Heart right ventricle (tissue), 16 donors: Measurements from ENCODE around the gene ZMYND12. TPM values are rescaled to one million over a fixed set of nuclear protein-coding genes. Genes with fewer than 3 reads are reported as not detected.

Experiments
- ATAC-seq, 8 donors: fragments of 200-7000 bp; cut with Tn5 transposase; one replicate each; pipeline ENCODE4 v1.9.1; 2020; ENCODE audit warnings: mild to moderate bottlenecking in 8 of 8, moderate library complexity in 8 of 8, moderate number of reproducible peaks in 1 of 8
- DNase-seq, 2 donors: peaks; one replicate each; pipeline ENCODE4 v3.0.0-alpha.2; 2020
- H3K27ac ChIP-seq, 10 donors: fragments of 200-600 bp; sonication (generic) in 2 of 10; one replicate each; pipeline versions ENCODE4 v1.5.0 to v1.8.0; 2020 to 2022; ENCODE audit warnings: mild to moderate bottlenecking in 3 of 10
- H3K27me3 ChIP-seq, 7 donors: fragments of 200-600 bp; one replicate each; pipeline ENCODE4 v1.8.0; 2021 to 2022; ENCODE audit warnings: mild to moderate bottlenecking in 2 of 7
- H3K36me3 ChIP-seq, 9 donors: fragments of 200-600 bp; sonication (generic) in 1 of 9; one replicate each; pipeline versions ENCODE4 v1.5.0 to v1.8.0; 2020 to 2022; ENCODE audit warnings: mild to moderate bottlenecking in 2 of 9
- H3K4me1 ChIP-seq, 9 donors: fragments of 200-600 bp; sonication (generic) in 1 of 9; one replicate each; pipeline versions ENCODE4 v1.5.0 to v1.8.0; 2020 to 2022; ENCODE audit warnings: mild to moderate bottlenecking in 4 of 9
- H3K4me3 ChIP-seq, 10 donors: fragments of 200-600 bp; sonication (generic) in 2 of 10; one replicate each; pipeline versions ENCODE4 v1.5.0 to v1.8.0; 2020 to 2022; ENCODE audit warnings: mild to moderate bottlenecking in 7 of 10, moderate library complexity in 2 of 10
- H3K9me3 ChIP-seq, 11 donors: fragments of 200-600 bp in 10 of 11; sonication (generic) in 2 of 11; one replicate each; pipeline versions ENCODE4 v1.5.0 to v1.8.0; 2013 to 2022; ENCODE audit warnings: mild to moderate bottlenecking in 2 of 11, control low read depth in 1 of 11, moderate library complexity in 1 of 11
- CTCF ChIP-seq, 9 donors: fragments of 200-600 bp; sonication (generic) in 2 of 9; IDR thresholded peaks; one replicate each; pipeline versions ENCODE4 v1.5.0 to v1.8.0; 2021 to 2022; ENCODE audit warnings: antibody characterized with exemption in 9 of 9, mild to moderate bottlenecking in 5 of 9, moderate library complexity in 1 of 9
- WGBS, 2 donors: extraction: QIAGEN DNeasy Blood & Tissue Kit; methylation state at CpG; one replicate each; pipeline ENCODE4 v1.1.7; 2013; ENCODE audit warnings: inconsistent platforms in 1 of 2; 5-methylcytosine and 5-hydroxymethylcytosine counted together
- intact Hi-C, 10 donors: fragments of 100-400 bp; cut with DNase I; formaldehyde crosslinking; loops; one replicate each; pipeline versions ENCODE4 v1.11.1 to v1.14.2; 2022
- polyA plus RNA-seq, 2 donors: library from polyadenylated mRNA; stranded (reverse); fragments of 200-250 nt; gene quantifications; one replicate each; pipeline ENCODE4 v1.2.3, GENCODE V29; 2013
- total RNA-seq, 10 donors: library from RNA; stranded (reverse); fragmentation: NEBNext Ultra II Directional in 3 of 10; extraction: Animal tissue kit (Norgen Biotek cat#: 25700) in 3 of 10; gene quantifications; one replicate each; pipeline versions ENCODE4 v1.2.1 to v1.2.4, GENCODE V29; 2021 to 2023
- donor health status: Arrhythmogenic right ventricular cardiomyopathy.
- donor health status: ischemic (EF 13 %, LVEDD 7.1; RV severe dilation, severe dysfunction).
- donor health status: healthy with polysubstance abuse.
- donor health status: DM: no; HTN: yes; CAD: no.
- donor health status: DM: no; HTN: no; CAD: no.
- donor health status: ischemic (EF 25% LVEDD 6.9; RV normal size, moderate dysfunction).
- donor health status: ischemic (EF 25% LVEDD 5.7; RV mildly dilated, moderate dysfunction).
- donor health status: healthy.
- donor health status: DM: yes; HTN: yes; CAD: no.
- donor health status: Ischemic cardiomyopathy.
- donor health status: ischemic (EF 35%, LVEDD 5.7; RV mildly dilated, moderate dysfunction).
- donor health status: nonischemic (EF 11% LVEDD 7.7; RV severe dilation, severe dysfunction).
- donor health status: DM: yes; HTN: yes; CAD: no.
- donor health status: PGD.
- donor health status: ischemic (EF 29% LVEDD 5.4; RV normal size, mild dysfunction).
- donor health status: nonischemic (EF 23%, LVEDD 6.1; RV moderate dilation, normal function).

ZMYND12 gene
- total and polyA plus RNA-seq, 12 donors = 0.38 to 5.9 (median 2.2) TPM

GRCh38 chr1:42456754-42457089, 900 bp upstream of the ZMYND12 start:
- peak overlapping the region; percentile 78 to 96 (median 86) for H3K4me3 ChIP-seq
- 1 to 2% methylated on average over 23 of the region's 23 CpGs for WGBS, 2 donors
- intact Hi-C loops = loop anchor here in 6 of 10 donors (2.0 to 10.0 kb wide), 3 partner anchors 119 to 122 kb away; partner anchors contain the start of gene FOXJ3 (in 6 of the 6)
- H3K9me3 ChIP-seq = no peaks in the 10 kb centered on the region
- DNase-seq (peak in 1 of 2 donors; percentile 28), ATAC-seq (peak; percentile 53 to 79 (median 69))
- TF ChIP-seq CTCF (IDR thresholded peaks at IDR 0.05) = no peak
- H3K36me3 ChIP-seq = peaks cover 0 to 43% (median 17%) of the 10 kb centered on the region in 9 donors
- peaks cover 7 to 30% (median 21%) of the 10 kb centered on the region in 9 donors for H3K4me1 ChIP-seq
- peak overlapping the region; percentile 92 to 99 (median 95) for H3K27ac ChIP-seq
- H3K27me3 ChIP-seq = no peaks in the 10 kb centered on the region

- no peak for ATAC-seq
- intact Hi-C loops = loop anchor here in 4 of 10 donors (10.0 kb wide), 1 partner anchor 120 kb away; the partner anchor contains the start of gene FOXJ3 (in 4 of the 4)
- TF ChIP-seq CTCF (IDR thresholded peaks at IDR 0.05) = no peak
- H3K4me3 ChIP-seq = no peak overlapping the region
- no peak for DNase-seq
- H3K27ac ChIP-seq = no peak overlapping the region
- H3K9me3 ChIP-seq = no peaks in the 10 kb centered on the region
- peaks cover 7 to 30% (median 21%) of the 10 kb centered on the region in 9 donors for H3K4me1 ChIP-seq
- 93 to 96% methylated on average over 5 of the region's 5 CpGs for WGBS, 2 donors
- H3K36me3 ChIP-seq = peaks cover 0 to 21% (median 5%) of the 10 kb centered on the region in 9 donors
- H3K27me3 ChIP-seq = no peaks in the 10 kb centered on the region
These were observed 1.4 kb downstream of the ZMYND12 start for GRCh38 chr1:42454403-42454802.

DNA sequence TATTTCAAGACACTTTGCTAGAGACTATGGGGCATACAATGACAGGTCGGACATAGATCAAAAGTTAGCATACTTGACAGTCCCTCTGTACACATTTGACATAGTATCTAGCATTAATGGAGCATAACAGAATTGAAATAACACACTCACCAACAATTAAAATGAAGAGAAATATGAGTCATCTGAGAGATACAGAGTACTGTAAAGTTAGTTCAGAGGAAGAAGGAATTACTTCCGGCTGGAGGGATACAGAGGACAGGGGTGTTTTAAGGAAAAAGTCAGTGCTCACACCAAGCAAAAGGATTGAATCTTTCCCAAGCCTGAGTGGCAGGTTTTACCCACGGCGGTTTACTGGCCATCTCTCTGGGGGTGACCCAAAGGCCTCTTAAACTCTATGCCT, 2.4 kb downstream of the ZMYND12 start:
- Histone ChIP-seq H3K27ac (no peak overlapping the region), H3K27me3 (no peaks in the 10 kb centered on the region), H3K36me3 (peaks cover 0 to 11% (median 0%) of the 10 kb centered on the region in 9 donors), H3K4me3 (no peak overlapping the region), H3K4me1 (peaks cover 7 to 25% (median 21%) of the 10 kb centered on the region in 9 donors), H3K9me3 (no peaks in the 10 kb centered on the region)
- DNase-seq (no peak), ATAC-seq (no peak)
- no peak for TF ChIP-seq CTCF (IDR thresholded peaks at IDR 0.05)
- WGBS, 2 donors = 88 to 92% methylated on average over 4 of the region's 4 CpGs
- intact Hi-C loops = loop anchor here in 4 of 10 donors (10.0 kb wide), 1 partner anchor 119 kb away; the partner anchor contains the start of gene FOXJ3 (in 4 of the 4)

DNA sequence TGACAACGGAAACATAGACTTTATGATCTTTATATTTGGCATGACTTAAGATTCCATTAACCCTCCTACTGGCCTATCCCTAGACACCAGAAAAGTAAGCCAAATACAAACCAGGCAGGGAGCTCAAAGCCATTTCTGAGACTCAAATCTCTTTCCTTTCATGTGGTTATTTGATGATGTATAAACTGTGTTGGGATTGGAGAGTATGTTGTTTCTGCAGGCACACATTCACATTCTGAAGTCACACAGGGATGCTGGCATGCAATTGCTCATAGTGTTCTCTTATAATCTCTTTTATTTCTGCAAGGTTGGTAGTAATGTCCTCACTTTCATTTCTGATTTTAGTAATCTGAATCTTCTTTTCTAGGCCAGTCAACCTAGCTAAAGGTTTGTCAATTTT, 5.8 kb downstream of the ZMYND12 start:
- no peak for ATAC-seq
- Histone ChIP-seq H3K4me3 (no peak overlapping the region), H3K27me3 (no peaks in the 10 kb centered on the region), H3K36me3 (no peaks in the 10 kb centered on the region), H3K4me1 (peaks cover 0 to 2% (median 0%) of the 10 kb centered on the region in 9 donors), H3K9me3 (no peaks in the 10 kb centered on the region), H3K27ac (no peak overlapping the region)
- WGBS, 2 donors = 86 to 87% methylated on average over 1 of the region's 1 CpG
- DNase-seq = no peak
- intact Hi-C loops = loop anchor here in 4 of 10 donors (10.0 kb wide), 1 partner anchor 115 kb away; the partner anchor contains the start of gene FOXJ3 (in 4 of the 4)
- no peak for TF ChIP-seq CTCF (IDR thresholded peaks at IDR 0.05)
